ENCODE measurements around the gene HOOK2. TPM values are rescaled to one million over a fixed set of nuclear protein-coding genes. Genes with fewer than 3 reads are reported as not detected.

HOOK2 gene
- polyA plus RNA-seq, 1 of the 3 experiments (the other 2 are of a cell fraction), result 33.0 TPM

- H3K4me1 ChIP-seq (ENCODE audit: control insufficient read depth in 1 of 2, insufficient read depth in 2 of 2, low read depth in 1 of 2, low read length in 1 of 2), result peaks cover 7 to 8% of the 10 kb centered on the region in 2 experiments; a peak in 3 of 4 replicates
- H3K4me2 ChIP-seq, result peak overlapping the region; percentile 99
- H3K4me3 ChIP-seq (ENCODE audit: low read depth in 2 of 2, low read length in 1 of 2), result peak overlapping the region; percentile 63 to 85
- ChIA-PET POLR2A (interaction anchor here (0.7 to 1.7 kb wide), 4 partner anchors 16 to 72 kb away, joined by 4 to 5 read pairs (median 4); partner anchors contain the start of genes FBXW9, GET3 and JUNB), CTCF (interaction anchor here (0.6 to 3.8 kb wide), 7 partner anchors 12 to 244 kb away, joined by 3 to 25 read pairs (median 8); partner anchors contain the start of genes GET3 and TRIR)
- H4K20me1 ChIP-seq (ENCODE audit: insufficient read depth), result no peaks in the 10 kb centered on the region
- H3K9me2 ChIP-seq, result no peaks in the 10 kb centered on the region
- H3K36me3 ChIP-seq (replicated peaks in 1 of 2; ENCODE audit: control insufficient read depth in 1 of 2, insufficient read depth in 2 of 2, low read length in 1 of 2), result peaks cover 14 to 20% of the 10 kb centered on the region in 2 experiments
- H3F3A ChIP-seq (replicated peaks; ENCODE audit: insufficient read depth), result peaks cover 8% of the 10 kb centered on the region
- H2AFZ ChIP-seq (ENCODE audit: low read depth), result no peak overlapping the region
- no peaks in the 10 kb centered on the region for H3K9me3 ChIP-seq
- peak overlapping the region; percentile 95 for H3K9ac ChIP-seq
- DNase-seq, result peak; percentile 62
- 6% methylated on average over 28 of the region's 59 CpGs for WGBS (ENCODE audit: low lambda C conversion rate)
- TF ChIP-seq MXI1 (IDR thresholded peaks at IDR 0.05; ENCODE audit: low read depth, low read length) (0 out of 2 replicates have a peak, but pooled peaks have one; percentile 29), NFIC (IDR thresholded peaks at IDR 0.05; ENCODE audit: borderline replicate concordance) (no peak), NRF1 (IDR thresholded peaks at IDR 0.05; ENCODE audit: low read depth, low read length) (0 out of 2 replicates have a peak, but pooled peaks have one; percentile 12)
- peaks cover 74% of the 10 kb centered on the region for H3K79me2 ChIP-seq (ENCODE audit: insufficient read depth)
- H3K27me3 ChIP-seq (ENCODE audit: insufficient read depth), result no peaks in the 10 kb centered on the region
- H3K27ac ChIP-seq (ENCODE audit: low read depth in 2 of 2, low read length in 1 of 2), result peak overlapping the region; percentile 89
Measured at GRCh38 chr19:12720851-12721655, 54.3 kb downstream of the HOOK2 start.

DNA sequence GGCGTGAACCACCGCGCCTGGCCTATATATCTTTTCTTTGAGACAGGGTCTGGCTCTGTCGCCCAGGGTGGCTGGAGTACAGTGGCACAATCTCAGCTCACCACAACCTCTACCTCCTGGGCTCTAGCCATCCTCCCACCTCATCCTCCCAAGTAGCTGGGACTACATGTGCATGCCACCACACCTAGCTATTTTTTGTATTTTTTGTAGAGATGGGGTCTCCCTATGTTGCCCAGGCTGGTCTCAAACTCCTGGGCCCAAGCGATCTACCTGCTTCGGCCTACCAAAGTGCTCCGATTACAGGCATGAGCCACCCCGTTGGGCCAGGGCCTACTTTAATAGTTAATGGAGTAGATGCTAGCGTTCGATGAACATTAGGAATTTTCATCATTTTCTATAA is 55.1 kb downstream of the HOOK2 start:
- H3K9ac ChIP-seq, result peak overlapping the region; percentile 95
- peaks cover 7 to 8% of the 10 kb centered on the region in 2 experiments; a peak in 3 of 4 replicates for H3K4me1 ChIP-seq (ENCODE audit: control insufficient read depth in 1 of 2, insufficient read depth in 2 of 2, low read depth in 1 of 2, low read length in 1 of 2)
- H4K20me1 ChIP-seq (ENCODE audit: insufficient read depth), result no peaks in the 10 kb centered on the region
- POLR2A ChIA-PET, result no interaction called here
- WGBS (ENCODE audit: low lambda C conversion rate), result 94% methylated on average over 10 of the region's 10 CpGs
- peak overlapping the region; percentile 89; a peak in 3 of 4 replicates for H3K27ac ChIP-seq (ENCODE audit: low read depth in 2 of 2, low read length in 1 of 2)
- TF ChIP-seq POLR2AphosphoS5 (IDR thresholded peaks at IDR 0.05; ENCODE audit: low read depth, low read length) (no peak), TEAD4 (IDR thresholded peaks at IDR 0.05; ENCODE audit: borderline replicate concordance, insufficient read depth) (no peak), JUND (IDR thresholded peaks at IDR 0.05) (no peak), FOXJ3 (CRISPR knock-in tag; IDR thresholded peaks at IDR 0.05) (no peak), SMC3 (IDR thresholded peaks at IDR 0.05; ENCODE audit: low read depth, low read length) (no peak), USF2 (IDR thresholded peaks at IDR 0.05; ENCODE audit: borderline replicate concordance, low read depth, low read length) (no peak), CHD2 (IDR thresholded peaks at IDR 0.05; ENCODE audit: low read length, partially characterized antibody) (no peak), SIN3A (IDR thresholded peaks at IDR 0.05; ENCODE audit: borderline replicate concordance, low read depth, low read length) (no peak), EP300 (IDR thresholded peaks at IDR 0.05; ENCODE audit: borderline replicate concordance in 1 of 2, low read depth in 1 of 2, low read length in 1 of 2) (no peak), MEF2A (IDR thresholded peaks at IDR 0.05; ENCODE audit: borderline replicate concordance, low read depth) (no peak), MXI1 (IDR thresholded peaks at IDR 0.05; ENCODE audit: low read depth, low read length) (no peak), FOXM1 (IDR thresholded peaks at IDR 0.05; ENCODE audit: low read depth) (no peak), NFIC (IDR thresholded peaks at IDR 0.05; ENCODE audit: borderline replicate concordance) (no peak), GABPA (IDR thresholded peaks at IDR 0.05; ENCODE audit: low read depth) (no peak), RAD21 (IDR thresholded peaks at IDR 0.05; ENCODE audit: low read length) (no peak), NRF1 (IDR thresholded peaks at IDR 0.05; ENCODE audit: low read depth, low read length) (no peak), EZH2phosphoT487 (IDR thresholded peaks at IDR 0.05; ENCODE audit: borderline replicate concordance, low read depth) (no peak), ZBTB33 (IDR thresholded peaks at IDR 0.05; ENCODE audit: borderline replicate concordance, low read depth) (no peak)
- TF ChIP-seq, protein P1, sequence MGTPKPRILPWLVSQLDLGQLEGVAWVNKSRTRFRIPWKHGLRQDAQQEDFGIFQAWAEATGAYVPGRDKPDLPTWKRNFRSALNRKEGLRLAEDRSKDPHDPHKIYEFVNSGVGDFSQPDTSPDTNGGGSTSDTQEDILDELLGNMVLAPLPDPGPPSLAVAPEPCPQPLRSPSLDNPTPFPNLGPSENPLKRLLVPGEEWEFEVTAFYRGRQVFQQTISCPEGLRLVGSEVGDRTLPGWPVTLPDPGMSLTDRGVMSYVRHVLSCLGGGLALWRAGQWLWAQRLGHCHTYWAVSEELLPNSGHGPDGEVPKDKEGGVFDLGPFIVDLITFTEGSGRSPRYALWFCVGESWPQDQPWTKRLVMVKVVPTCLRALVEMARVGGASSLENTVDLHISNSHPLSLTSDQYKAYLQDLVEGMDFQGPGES (IDR thresholded peaks at IDR 0.05; ENCODE audit: low read depth, low read length), result no peak
- H3K4me3 ChIP-seq (ENCODE audit: low read depth in 2 of 2, low read length in 1 of 2), result peak overlapping the region; percentile 63 to 85
- no peaks in the 10 kb centered on the region for H3K9me2 ChIP-seq
- H3K27me3 ChIP-seq (ENCODE audit: insufficient read depth), result no peaks in the 10 kb centered on the region
- peak overlapping the region; percentile 99 for H3K4me2 ChIP-seq
- peaks cover 8% of the 10 kb centered on the region for H3F3A ChIP-seq (replicated peaks; ENCODE audit: insufficient read depth)
- H2AFZ ChIP-seq (ENCODE audit: low read depth), result no peak overlapping the region
- DNase-seq, result no peak
- H3K36me3 ChIP-seq (replicated peaks in 1 of 2; ENCODE audit: control insufficient read depth in 1 of 2, insufficient read depth in 2 of 2, low read length in 1 of 2), result peaks cover 18 to 20% of the 10 kb centered on the region in 2 experiments
- H3K79me2 ChIP-seq (ENCODE audit: insufficient read depth), result peaks cover 79% of the 10 kb centered on the region
- CTCF ChIA-PET, result interaction anchor here (1.4 to 3.7 kb wide), 3 partner anchors 38 to 156 kb away, joined by 3 to 25 read pairs (median 24); no protein-coding TSS in a partner anchor
- H3K9me3 ChIP-seq, result no peaks in the 10 kb centered on the region

Data from SK-N-SH (cell line).